Stimulated activated CD4-positive, alpha-beta T cell treated with anti-CD3 and anti-CD28 coated beads, Interleukin-15, amount 100 ng/mL, for 1 hour (primary cell): ENCODE results near the gene UBE2S.

Experiments used
- DNase-seq, 2 donors: peaks; one replicate each; pipeline ENCODE4 v3.0.0-alpha.2; 2020; ENCODE audit warnings: low read depth in 1 of 2, low spot score in 1 of 2

Gene UBE2S

GRCh38 chr19:55366790-55367189 lies 40.8 kb downstream of the UBE2S start:
- no peak for DNase-seq

DNA sequence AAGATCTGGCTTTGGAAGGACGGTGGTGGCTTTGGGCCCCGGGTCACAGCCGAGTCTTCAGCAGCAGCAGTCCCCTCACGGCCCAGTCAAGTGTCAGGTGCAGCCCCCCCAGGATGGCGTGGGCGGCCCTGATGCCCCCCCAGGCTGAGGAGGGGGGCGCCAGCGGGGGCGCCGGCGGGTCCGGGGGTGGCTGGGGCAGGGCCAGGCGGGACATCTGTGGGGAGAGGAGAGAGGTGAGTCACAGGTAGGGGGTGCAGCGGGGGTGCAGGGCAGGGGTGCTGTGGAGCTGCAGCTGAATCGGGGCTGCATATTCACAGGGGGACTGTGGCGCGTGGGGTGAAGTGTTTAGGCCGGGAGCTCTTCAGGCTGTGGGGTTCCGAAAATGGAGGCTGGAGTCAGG lies 41.6 kb downstream of the UBE2S start:
- DNase-seq: no peak

- DNase-seq: no peak
Measured at GRCh38 chr19:55365245-55365644, 42.3 kb downstream of the UBE2S start.

DNA sequence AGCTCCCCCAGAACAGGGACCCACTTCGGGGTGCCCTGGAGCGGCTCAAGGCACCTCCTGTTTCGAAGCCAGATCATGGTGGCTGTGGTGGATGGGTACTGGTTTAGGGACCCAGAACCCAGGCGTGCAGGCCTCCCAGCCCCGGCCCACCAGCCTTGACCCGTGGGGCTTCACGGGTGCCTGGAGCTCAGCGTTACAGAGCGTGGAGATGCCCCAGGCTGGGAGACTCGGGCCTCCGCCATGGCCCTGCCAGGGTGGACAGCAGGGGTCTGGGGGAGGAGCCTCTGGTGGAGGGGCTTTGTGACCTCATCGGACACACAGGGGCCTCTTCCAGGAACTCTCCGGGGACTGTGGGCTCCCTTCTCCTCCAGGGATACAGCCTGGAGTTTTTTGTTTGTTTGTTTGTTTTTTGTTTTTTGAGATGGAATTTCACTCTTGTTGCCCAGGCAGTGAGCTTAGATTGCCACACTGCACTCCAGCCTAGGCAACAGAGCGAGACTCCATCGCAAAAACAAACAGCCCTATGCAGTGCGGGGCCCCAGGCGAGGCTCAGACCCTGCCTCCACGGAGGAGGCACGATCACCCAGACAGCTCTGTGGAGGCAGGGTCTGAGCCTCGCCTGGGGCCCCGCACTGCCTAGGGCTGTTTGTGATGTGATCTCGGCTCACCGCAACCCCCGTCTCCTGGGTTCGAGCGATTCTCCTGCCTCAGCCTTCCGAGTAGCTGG lies 44.4 kb downstream of the UBE2S start, which contains the start of gene GARIN5B:
Gene GARIN5B, minus strand, starts transcription at position 271 of the 727 bp plus-strand sequence. Its CDS starts 194 bp downstream, at position 77.
- DNase-seq: no peak

DNA sequence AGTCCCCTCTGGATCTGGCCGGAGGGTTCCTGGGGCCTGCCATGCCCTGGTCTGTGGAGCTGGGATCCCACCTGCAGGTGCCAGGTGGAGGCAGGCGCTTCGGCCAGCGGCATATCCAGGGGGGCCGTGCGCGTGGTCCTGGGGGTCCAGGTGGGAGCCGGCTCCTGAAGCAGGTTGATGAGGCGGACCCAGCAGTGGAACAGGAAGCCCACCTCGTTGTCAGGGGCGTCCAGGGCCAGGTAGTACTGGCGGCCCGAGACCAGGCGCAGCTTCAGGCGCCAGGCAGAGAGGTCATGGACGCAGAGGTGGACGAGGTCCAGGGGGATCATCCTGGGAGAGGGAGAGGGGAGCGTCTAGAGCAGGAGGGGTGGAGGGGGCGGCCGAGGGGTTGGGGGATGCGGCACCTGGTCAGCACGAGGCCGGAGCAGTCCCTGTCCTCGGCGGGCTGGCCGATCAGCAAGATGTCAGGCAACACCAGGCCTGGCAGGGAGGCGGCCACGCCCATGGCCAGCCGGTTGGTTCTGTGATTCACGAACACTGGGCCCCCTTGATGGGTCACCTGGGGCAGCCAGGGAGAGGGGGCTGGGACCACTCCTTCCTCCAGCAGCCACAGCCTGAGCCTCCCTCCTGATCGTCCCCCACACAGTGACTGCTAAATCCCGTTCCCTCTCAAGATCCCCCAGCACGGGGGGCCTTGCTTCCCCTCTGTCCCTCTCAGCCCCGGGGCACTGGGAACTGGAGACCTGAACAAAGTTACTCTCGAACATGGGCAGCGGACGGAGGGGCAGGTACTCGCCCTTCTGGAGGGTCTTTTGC lies 45.2 kb downstream of the UBE2S start:
- no peak for DNase-seq

DNA sequence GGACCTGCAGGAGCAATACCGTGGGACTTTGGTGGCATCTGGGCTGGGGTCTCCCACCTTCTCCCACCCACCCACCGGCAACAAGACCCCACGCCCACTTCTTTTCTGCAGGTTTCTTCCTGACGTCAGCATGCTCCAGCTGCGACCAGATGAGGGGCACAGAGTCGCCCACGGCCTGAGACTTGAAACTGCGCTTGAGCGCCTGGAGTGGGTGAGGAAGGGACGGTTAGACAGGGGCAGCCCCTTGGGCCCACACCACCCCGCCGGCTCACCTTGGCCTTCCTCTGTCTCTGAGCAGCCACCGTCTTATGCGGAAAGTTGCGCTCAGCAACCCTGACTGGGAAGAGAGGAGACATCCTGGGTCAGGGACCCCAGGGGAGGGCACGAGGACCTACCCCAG lies 46.7 kb downstream of the UBE2S start:
- no peak for DNase-seq

DNA sequence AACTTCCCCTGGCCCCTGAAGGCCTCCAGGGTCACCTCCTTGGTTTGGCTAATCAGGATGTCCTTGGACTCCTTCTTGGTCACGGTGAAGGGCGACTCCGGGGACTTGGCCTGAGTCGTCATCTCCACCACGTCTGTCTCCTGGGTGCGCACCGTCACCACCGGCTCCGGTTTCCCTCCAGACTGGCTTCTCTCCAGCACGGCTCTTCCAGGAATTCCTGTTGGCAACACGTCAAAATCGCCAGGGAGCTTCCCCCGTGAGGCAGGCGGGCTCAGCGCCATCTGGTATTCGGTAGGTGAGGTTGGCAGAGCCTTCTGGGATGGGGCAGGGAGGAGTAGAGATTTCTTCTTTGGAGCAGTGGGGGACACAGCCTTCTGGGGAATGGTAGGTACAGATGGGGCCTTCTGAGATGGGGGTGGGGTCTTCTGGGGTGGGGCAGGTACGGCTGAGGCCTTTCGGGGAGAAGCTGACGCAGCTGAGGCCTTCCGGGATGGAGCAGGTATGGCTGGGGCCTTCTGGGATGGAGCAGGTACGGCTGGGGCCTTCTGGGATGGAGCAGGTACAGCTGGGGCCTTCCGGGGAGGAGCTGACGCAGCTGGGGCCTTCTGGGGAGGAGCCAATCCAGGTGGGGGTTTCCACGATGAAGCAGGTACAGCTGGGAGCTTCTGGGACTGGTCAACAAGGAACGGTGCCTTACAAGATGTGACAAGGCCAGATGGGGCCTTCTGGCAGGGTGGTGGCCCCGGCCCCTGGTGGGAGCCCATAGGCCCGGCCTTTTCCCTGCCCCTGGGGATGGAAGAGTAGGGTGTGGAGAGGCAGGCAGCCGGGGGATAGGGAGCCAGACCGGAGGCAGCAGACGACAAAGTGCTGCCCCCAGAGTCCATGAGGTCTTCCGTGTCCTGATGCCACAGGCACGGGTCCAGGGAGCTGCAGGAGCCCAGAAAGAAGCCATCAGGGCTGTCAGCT lies 48.4 kb downstream of the UBE2S start:
- no peak for DNase-seq

DNA sequence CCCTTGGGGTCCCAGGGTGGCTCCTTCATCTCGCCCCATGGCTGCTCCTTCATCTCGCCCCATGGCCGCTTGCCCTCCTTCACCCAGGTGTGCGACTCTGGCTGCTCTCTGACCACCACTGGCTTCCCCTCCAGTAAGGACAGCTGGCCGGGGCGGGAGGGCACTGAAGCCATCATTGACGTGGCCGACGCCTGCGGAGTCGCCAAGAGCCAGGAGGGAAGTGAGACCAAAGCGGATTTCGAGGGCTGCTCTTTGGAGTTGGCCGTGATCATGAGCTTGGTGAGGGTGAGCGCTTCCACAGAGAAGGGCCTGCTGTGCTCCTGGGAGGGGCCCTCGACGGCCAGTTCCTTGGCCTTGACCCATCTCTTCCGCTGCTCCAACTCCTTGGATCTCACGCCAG lies 49.1 kb downstream of the UBE2S start:
- no peak for DNase-seq

DNA sequence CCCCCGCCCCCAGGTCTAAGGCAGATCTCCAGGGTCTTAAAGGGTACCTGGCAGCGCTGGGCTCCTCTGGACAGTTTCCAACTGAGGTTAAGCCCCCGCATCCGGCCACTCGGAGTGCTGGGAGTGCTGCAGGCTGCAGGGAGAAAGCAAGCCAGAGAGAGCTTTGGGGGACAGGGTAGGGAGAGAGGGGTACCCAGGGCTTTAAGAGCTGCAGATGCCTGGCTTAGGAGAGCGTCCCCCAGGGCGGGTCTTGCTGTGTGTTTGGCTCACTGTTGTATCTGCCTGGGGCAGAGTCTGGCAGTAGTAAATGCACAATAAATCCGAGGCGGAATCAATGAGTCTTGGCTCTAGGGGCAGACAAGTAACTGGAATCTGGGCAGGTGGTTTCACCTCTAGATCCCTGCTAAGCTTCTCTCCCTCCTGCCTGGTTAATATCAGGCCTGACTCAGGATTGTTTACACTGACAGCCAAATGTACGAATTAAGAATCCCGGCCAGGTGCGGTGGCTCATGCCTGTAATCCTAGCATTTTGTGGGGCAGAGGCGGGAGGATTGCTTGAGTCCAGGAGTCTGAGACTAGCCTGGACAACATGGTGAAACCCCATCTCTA lies 52.3 kb downstream of the UBE2S start:
- no peak for DNase-seq

- no peak for DNase-seq
Measured at GRCh38 chr19:55354698-55355212, 52.8 kb downstream of the UBE2S start, which contains the start of gene COX6B2. TSS of gene COX6B2 (minus strand) at chr19:55354719. CDS start at chr19:55354521, 198 bp downstream.

- peak; percentile 34 to 49 for DNase-seq
Measured at GRCh38 chr19:55353803-55354697, 53.5 kb downstream of the UBE2S start.

DNA sequence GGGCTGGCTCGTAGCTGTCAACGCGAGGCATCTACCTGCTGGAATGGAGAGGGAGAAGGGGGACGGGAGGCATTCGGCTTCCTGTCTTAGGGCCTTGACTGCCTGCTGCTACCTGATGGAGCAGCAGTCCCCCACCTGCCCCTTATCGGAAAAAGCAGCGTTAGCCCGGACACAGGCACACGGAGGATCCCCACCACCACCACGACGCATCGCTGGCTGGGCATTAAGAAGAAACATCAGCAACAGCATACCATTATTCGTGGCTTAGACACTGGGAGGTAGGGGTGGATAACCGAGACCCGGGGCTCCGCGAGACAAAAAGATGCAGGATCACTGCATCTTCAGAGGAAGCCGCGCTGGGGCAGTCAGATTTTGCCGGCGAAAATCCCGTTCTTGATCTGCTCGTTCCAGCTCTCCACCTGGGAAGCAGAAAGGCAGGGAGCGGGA lies 54.2 kb downstream of the UBE2S start:
- DNase-seq: no peak

DNA sequence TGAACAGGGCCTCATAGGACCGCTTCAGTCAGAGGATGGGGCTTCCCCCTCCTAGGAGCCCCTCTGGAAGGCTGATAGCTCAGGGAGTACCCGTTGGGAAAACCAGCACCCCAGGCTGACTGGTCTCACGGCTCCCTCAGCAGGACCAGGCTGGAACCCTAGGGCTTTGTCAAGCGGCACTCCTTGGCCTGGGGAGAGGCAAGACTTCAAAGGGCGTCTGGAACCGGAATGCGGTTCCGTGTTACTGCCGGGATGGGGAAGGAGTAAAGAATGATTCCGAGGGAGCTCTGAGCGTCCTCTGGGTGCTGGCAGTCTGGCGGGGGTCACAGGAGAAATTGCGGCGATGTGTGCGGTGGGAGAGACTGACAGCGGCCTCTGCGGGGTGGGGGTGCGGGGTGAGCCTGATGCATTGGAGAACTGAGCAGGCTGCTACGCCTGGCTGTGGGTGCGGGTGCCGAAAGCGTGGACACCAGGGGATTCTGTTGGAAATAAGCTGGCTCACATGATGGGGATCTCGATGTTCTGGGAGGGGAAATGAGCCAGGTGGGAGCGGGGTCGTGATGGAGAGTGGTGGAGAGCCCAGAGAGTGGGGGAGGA lies 54.9 kb downstream of the UBE2S start:
- no peak for DNase-seq

- DNase-seq: no peak
Measured at GRCh38 chr19:55352040-55352439, 55.5 kb downstream of the UBE2S start.

DNA sequence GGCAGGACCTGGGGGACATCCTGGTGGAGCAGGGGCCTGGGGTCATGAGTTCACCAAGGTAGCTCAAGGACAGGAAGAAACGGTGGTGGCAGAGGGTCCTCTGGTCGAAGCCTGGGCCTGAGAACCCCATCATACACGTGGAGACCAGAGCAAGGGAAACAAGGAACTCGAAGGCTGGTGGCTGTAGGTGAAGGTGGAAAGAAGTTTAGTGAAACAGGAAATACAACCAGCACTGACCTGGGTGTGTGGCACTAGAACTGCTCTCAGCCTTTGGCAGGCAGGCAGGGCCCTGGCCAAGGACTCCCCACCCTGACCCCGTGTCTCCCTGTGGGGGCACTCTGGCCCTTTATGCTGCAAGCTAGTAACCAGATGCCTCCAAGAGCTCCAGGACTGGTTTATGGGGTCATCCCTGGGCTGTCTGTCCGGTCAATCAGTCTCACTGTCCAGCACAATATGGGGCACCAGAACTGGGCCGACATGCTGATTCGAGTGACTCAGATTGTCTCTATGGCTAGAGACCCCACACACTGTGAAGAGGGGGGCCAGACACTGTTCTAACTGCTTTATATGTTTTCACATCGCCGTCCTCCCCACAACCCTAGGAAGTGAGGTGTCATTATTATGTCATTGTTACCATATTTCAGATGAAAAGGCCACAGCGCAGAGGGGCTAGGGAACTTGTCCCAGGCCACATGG lies 56.8 kb downstream of the UBE2S start:
- DNase-seq: no peak
